ENCODE data around the gene CUX1.
"Not testable (repeated sequence)": the region's sequence is repeated elsewhere in the genome, so short reads cannot be mapped to it uniquely, and the experiment has no call there.

- not testable (repeated sequence) for TF ChIP-seq POLR2A (IDR thresholded peaks at IDR 0.05; ENCODE audit: low read depth, low read length); TAF1 (IDR thresholded peaks at IDR 0.05; ENCODE audit: borderline replicate concordance, low read depth, low read length)
Measured at GRCh38 chr7:101921546-101922489, 104.4 kb downstream of the CUX1 start.

All from GM12892 (cell line).